IMR-90 (cell line): ENCODE data around the gene REEP2. TPM values are rescaled to one million over a fixed set of nuclear protein-coding genes. Genes with fewer than 3 reads are reported as not detected.

ENCODE experiments used
- ATAC-seq: fragments of 200-7000 bp; cut with Tn5 transposase; 2 replicates; pipeline ENCODE4 v1.9.1; 2020; ENCODE audit warnings: low read depth, mild to moderate bottlenecking, moderate library complexity
- BruUV-seq: library from RNA; stranded (reverse); fragments of 400-500 nt; replicated peaks from 2 replicates; lab custom pipeline; 2021; lab: Mats Ljungman, UMichigan
- CTCF ChIA-PET: fragments of 300-600 bp; formaldehyde crosslinking; extraction: SDS; loops from one replicate; lab custom pipeline; 2021; ENCODE audit warnings: antibody characterized with exemption; lab: Yijun Ruan, JAX
- POLR2A ChIA-PET: fragments of 300-600 bp; sonication (Branson Sonifier 250); formaldehyde crosslinking; loops from one replicate; lab custom pipeline; 2022; ENCODE audit warnings: antibody characterized with exemption; ENCODE audit not compliant: unreplicated experiment; lab: Charles Lee
- DNase-seq: peaks from one replicate; pipeline ENCODE4 v3.0.0; 2013
- H2AFZ ChIP-seq: replicated peaks from 2 replicates; pipeline ENCODE3; 2013; ENCODE audit warnings: low read length, mild to moderate bottlenecking; ENCODE audit not compliant: poor library complexity
- H2AK5ac ChIP-seq: 2 replicates; pipeline ENCODE4 v1.6.1; 2013; ENCODE audit warnings: low read depth, low read length, inconsistent platforms
- H2AK9ac ChIP-seq: replicated peaks from 2 replicates; pipeline ENCODE3; 2013; ENCODE audit warnings: mild to moderate bottlenecking, low read depth, low read length, moderate library complexity; ENCODE audit not compliant: poor library complexity
- H2BK120ac ChIP-seq: 2 replicates; pipeline ENCODE4 v1.6.1; 2013; ENCODE audit warnings: low read depth, low read length, inconsistent platforms
- H2BK15ac ChIP-seq: 3 replicates; pipeline ENCODE4 v1.6.1; 2013; ENCODE audit warnings: low read depth, low read length, inconsistent platforms
- H2BK20ac ChIP-seq: 2 replicates; pipeline ENCODE4 v1.6.1; 2013; ENCODE audit warnings: low read depth, mild to moderate bottlenecking, inconsistent platforms, low read length, moderate library complexity
- H2BK5ac ChIP-seq: 2 replicates; pipeline ENCODE4 v1.6.1; 2013; ENCODE audit warnings: mild to moderate bottlenecking, low read depth, low read length, inconsistent platforms; ENCODE audit not compliant: poor library complexity, severe bottlenecking
- H3K14ac ChIP-seq: replicated peaks from 2 replicates; pipeline ENCODE4 v1.6.1; 2013; ENCODE audit warnings: low read depth, low read length, inconsistent platforms
- H3K18ac ChIP-seq: 2 replicates; pipeline ENCODE4 v1.6.1; 2013; ENCODE audit warnings: low read depth, low read length, control low read depth
- H3K23ac ChIP-seq: 2 replicates; pipeline ENCODE4 v1.6.1; 2013; ENCODE audit warnings: low read depth, low read length, inconsistent platforms
- H3K27ac ChIP-seq: 2 replicates; pipeline ENCODE4 v1.5.1; 2013; ENCODE audit warnings: mild to moderate bottlenecking, control low read depth, low read length; ENCODE audit not compliant: insufficient read depth
- H3K27me3 ChIP-seq: 2 replicates; pipeline ENCODE4 v1.6.1; 2013; ENCODE audit warnings: low read length; ENCODE audit not compliant: control insufficient read depth, insufficient read depth
- H3K36me3 ChIP-seq: 2 replicates; pipeline ENCODE4 v1.6.1; 2013; ENCODE audit warnings: low read length, mixed read lengths; ENCODE audit not compliant: control insufficient read depth, insufficient read depth
- H3K4ac ChIP-seq: 2 replicates; pipeline ENCODE4 v1.6.1; 2013; ENCODE audit warnings: low read depth, low read length, inconsistent platforms
- H3K4me1 ChIP-seq: 2 replicates; pipeline ENCODE4 v1.6.1; 2013; ENCODE audit warnings: low read length, mixed read lengths; ENCODE audit not compliant: control insufficient read depth, insufficient read depth
- H3K4me2 ChIP-seq: 2 replicates; pipeline ENCODE4 v1.6.1; 2013; ENCODE audit warnings: low read depth, mild to moderate bottlenecking, control low read depth, low read length, moderate library complexity
- H3K4me3 ChIP-seq: 2 replicates; pipeline ENCODE4 v1.5.1; 2013; ENCODE audit warnings: low read depth, mild to moderate bottlenecking, control low read depth, low read length, moderate library complexity; ENCODE audit not compliant: insufficient read depth
- H3K56ac ChIP-seq: 2 replicates; pipeline ENCODE4 v1.6.1; 2013; ENCODE audit warnings: low read length, inconsistent platforms; ENCODE audit not compliant: insufficient read depth; ENCODE audit errors: extremely low read depth
- H3K79me1 ChIP-seq, 2 experiments: 2 replicates each; pipeline ENCODE4 v1.6.1; 2013; ENCODE audit warnings: low read length in 2 of 2, inconsistent platforms in 1 of 2, low read depth in 1 of 2
- H3K9ac ChIP-seq: 2 replicates; pipeline ENCODE4 v1.6.1; 2013; ENCODE audit warnings: low read depth, low read length, control low read depth
- H3K9me1 ChIP-seq: 2 replicates; pipeline ENCODE4 v1.6.1; 2013; ENCODE audit warnings: low read length, inconsistent platforms; ENCODE audit not compliant: insufficient read depth
- H3K9me3 ChIP-seq: 2 replicates; pipeline ENCODE4 v1.6.1; 2013; ENCODE audit warnings: low read length; ENCODE audit not compliant: control insufficient read depth, insufficient read depth
- H4K20me1 ChIP-seq: 2 replicates; pipeline ENCODE4 v1.6.1; 2013; ENCODE audit warnings: low read length, inconsistent platforms; ENCODE audit not compliant: insufficient read depth
- H4K5ac ChIP-seq: 2 replicates; pipeline ENCODE4 v1.6.1; 2013; ENCODE audit warnings: mild to moderate bottlenecking, low read depth, low read length, control low read depth
- H4K8ac ChIP-seq, 2 experiments: 2 replicates each; pipeline ENCODE4 v1.6.1; 2013; ENCODE audit warnings: low read depth in 2 of 2, low read length in 2 of 2, control low read depth in 1 of 2, inconsistent platforms in 1 of 2
- H4K91ac ChIP-seq: 2 replicates; pipeline ENCODE4 v1.6.1; 2013; ENCODE audit warnings: low read depth, low read length, inconsistent platforms; ENCODE audit not compliant: insufficient read depth
- BHLHE40 ChIP-seq: fragments of 150-350 bp; IDR thresholded peaks from 2 replicates; pipeline ENCODE4 v1.6.1; 2016; ENCODE audit warnings: mild to moderate bottlenecking, low read depth, low read length
- CEBPB ChIP-seq: IDR thresholded peaks from 2 replicates; pipeline ENCODE4 v1.6.1; 2012; ENCODE audit warnings: low read depth, low read length, improper control_type of control experiment
- CHD1 ChIP-seq: IDR thresholded peaks from 2 replicates; pipeline ENCODE4 v1.6.1; 2012; ENCODE audit warnings: low read depth, low read length, improper control_type of control experiment
- ELK1 ChIP-seq: fragments of 150-350 bp; IDR thresholded peaks from 2 replicates; pipeline ENCODE4 v1.6.1; 2016; ENCODE audit warnings: low read depth, mild to moderate bottlenecking, low read length, moderate library complexity, borderline replicate concordance
- FOS ChIP-seq: fragments of 150-350 bp; IDR thresholded peaks from 2 replicates; pipeline ENCODE4 v1.6.1; 2016; ENCODE audit warnings: low read depth, low read length
- MAFK ChIP-seq: IDR thresholded peaks from 2 replicates; pipeline ENCODE4 v1.6.1; 2012; ENCODE audit warnings: low read depth, low read length, improper control_type of control experiment
- MAZ ChIP-seq: IDR thresholded peaks from 2 replicates; pipeline ENCODE4 v1.6.1; 2012; ENCODE audit warnings: low read depth, mild to moderate bottlenecking, low read length, improper control_type of control experiment, moderate library complexity, borderline replicate concordance
- MXI1 ChIP-seq: IDR thresholded peaks from 2 replicates; pipeline ENCODE4 v1.6.1; 2012; ENCODE audit warnings: low read depth, mild to moderate bottlenecking, low read length, moderate library complexity, borderline replicate concordance
- NFE2L2 ChIP-seq: fragments of 150-350 bp; IDR thresholded peaks from 2 replicates; pipeline ENCODE4 v1.6.1; 2016; ENCODE audit warnings: low read depth, mild to moderate bottlenecking, low read length
- POLR2A ChIP-seq: IDR thresholded peaks from 2 replicates; pipeline ENCODE4 v1.6.1; 2012; ENCODE audit warnings: mild to moderate bottlenecking, low read depth, low read length
- RAD21 ChIP-seq: IDR thresholded peaks from 2 replicates; pipeline ENCODE4 v1.6.1; 2012; ENCODE audit warnings: low read length, improper control_type of control experiment
- RCOR1 ChIP-seq: IDR thresholded peaks from 2 replicates; pipeline ENCODE4 v1.6.1; 2012; ENCODE audit warnings: mild to moderate bottlenecking, low read length, improper control_type of control experiment; ENCODE audit not compliant: insufficient replicate concordance
- RFX5 ChIP-seq: IDR thresholded peaks from 2 replicates; pipeline ENCODE4 v1.8.0; 2012; ENCODE audit warnings: low read depth, mild to moderate bottlenecking, low read length, moderate library complexity
- SMC3 ChIP-seq: fragments of 150-350 bp; IDR thresholded peaks from 2 replicates; pipeline ENCODE4 v1.6.1; 2016; ENCODE audit warnings: low read depth, mild to moderate bottlenecking, antibody characterized with exemption, low read length, moderate library complexity
- WGBS, 2 experiments: methylation state at CpG; one replicate each; pipeline versions ENCODE4 v1.1.5 to v1.1.7; 2013; ENCODE audit warnings: missing lambda C conversion rate in 2 of 2; ENCODE audit not compliant: insufficient read length in 1 of 2; ENCODE audit errors: extremely low coverage in 2 of 2; 5-methylcytosine and 5-hydroxymethylcytosine counted together
- dilution Hi-C: fragments of 300-500 bp; cut with HindIII; formaldehyde crosslinking; loops from one replicate; pipeline ENCODE4 v1.14.3; 2018; ENCODE audit warnings: low sequenced_read_pairs; ENCODE audit not compliant: unreplicated experiment
- in situ Hi-C: fragments of 300-500 bp; cut with MboI; formaldehyde crosslinking; loops from 3 replicates; pipeline ENCODE4 v1.14.3; 2019; ENCODE audit warnings: low sequenced_read_pairs, inconsistent platforms, mixed read lengths
- intact Hi-C: fragments of 100-400 bp; cut with micrococcal nuclease; formaldehyde crosslinking; loops from 2 replicates; pipeline ENCODE4 v1.10.0; 2022
- polyA plus RNA-seq, 3 experiments: library from polyadenylated mRNA; depleted of rRNA; stranded (reverse); fragments of >200 nt; gene quantifications; 2 replicates each; pipeline ENCODE4 v1.2.3, GENCODE V29; 2012; ENCODE audit warnings: low replicate concordance in 1 of 3
- total RNA-seq: library from RNA; depleted of rRNA; stranded (reverse); fragments of >200 nt; gene quantifications from 2 replicates; pipeline ENCODE4 v1.2.3, GENCODE V29; 2012
- TF ChIP-seq, protein P1 (sequence below): fragments of 150-350 bp; IDR thresholded peaks from 2 replicates; pipeline ENCODE4 v1.6.1; 2017; ENCODE audit warnings: mild to moderate bottlenecking, antibody characterized with exemption, low read length, low read depth
- TF ChIP-seq, protein P2 (sequence below): conservative IDR thresholded peaks from 2 replicates; pipeline ENCODE4 v1.5.1; 2012; ENCODE audit warnings: mild to moderate bottlenecking, low read depth, low read length, improper control_type of control experiment

REEP2 gene
- total and polyA plus RNA-seq, 2 of the 4 experiments (the other 2 are of a cell fraction) = 12.4 to 17.0 TPM

GRCh38 chr5:138455232-138455930, 16.5 kb downstream of the REEP2 start:
- Histone ChIP-seq H2AK5ac (no peak overlapping the region), H4K5ac (no peak overlapping the region), H3K4me2 (no peak overlapping the region), H3K9me3 (no peaks in the 10 kb centered on the region), H4K20me1 (no peaks in the 10 kb centered on the region), H3K23ac (no peak overlapping the region), H3K4me1 (no peaks in the 10 kb centered on the region; the same call in 1 of the 2 replicates), H2BK20ac (no peak overlapping the region), H2AFZ (no peak overlapping the region), H2BK120ac (no peak overlapping the region), H3K9me1 (no peaks in the 10 kb centered on the region), H3K4me3 (no peak overlapping the region), H2BK5ac (no peak overlapping the region), H2BK15ac (no peak overlapping the region), H3K56ac (no peak overlapping the region), H3K27me3 (peaks cover 13% of the 10 kb centered on the region), H3K4ac (no peak overlapping the region), H3K27ac (no peak overlapping the region), H3K18ac (no peak overlapping the region), H4K91ac (no peak overlapping the region), H3K79me1 (no peaks in the 10 kb centered on the region), H2AK9ac (no peak overlapping the region), H4K8ac (no peak overlapping the region), H3K36me3 (no peaks in the 10 kb centered on the region), H3K9ac (no peak overlapping the region), H3K14ac (no peak overlapping the region)
- intact Hi-C loops (no loop called here), in situ Hi-C loops (no loop called here), dilution Hi-C loops (no loop called here)
- TF ChIP-seq, protein P1, sequence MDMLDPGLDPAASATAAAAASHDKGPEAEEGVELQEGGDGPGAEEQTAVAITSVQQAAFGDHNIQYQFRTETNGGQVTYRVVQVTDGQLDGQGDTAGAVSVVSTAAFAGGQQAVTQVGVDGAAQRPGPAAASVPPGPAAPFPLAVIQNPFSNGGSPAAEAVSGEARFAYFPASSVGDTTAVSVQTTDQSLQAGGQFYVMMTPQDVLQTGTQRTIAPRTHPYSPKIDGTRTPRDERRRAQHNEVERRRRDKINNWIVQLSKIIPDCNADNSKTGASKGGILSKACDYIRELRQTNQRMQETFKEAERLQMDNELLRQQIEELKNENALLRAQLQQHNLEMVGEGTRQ = no peak
- TF ChIP-seq RAD21 (no peak), MAZ (no peak), MAFK (no peak), CEBPB (no peak), NFE2L2 (no peak), SMC3 (no peak), POLR2A (no peak), FOS (no peak), BHLHE40 (no peak), RCOR1 (no peak), ELK1 (no peak), MXI1 (no peak), RFX5 (no peak), CHD1 (no peak)
- TF ChIP-seq, protein P2, sequence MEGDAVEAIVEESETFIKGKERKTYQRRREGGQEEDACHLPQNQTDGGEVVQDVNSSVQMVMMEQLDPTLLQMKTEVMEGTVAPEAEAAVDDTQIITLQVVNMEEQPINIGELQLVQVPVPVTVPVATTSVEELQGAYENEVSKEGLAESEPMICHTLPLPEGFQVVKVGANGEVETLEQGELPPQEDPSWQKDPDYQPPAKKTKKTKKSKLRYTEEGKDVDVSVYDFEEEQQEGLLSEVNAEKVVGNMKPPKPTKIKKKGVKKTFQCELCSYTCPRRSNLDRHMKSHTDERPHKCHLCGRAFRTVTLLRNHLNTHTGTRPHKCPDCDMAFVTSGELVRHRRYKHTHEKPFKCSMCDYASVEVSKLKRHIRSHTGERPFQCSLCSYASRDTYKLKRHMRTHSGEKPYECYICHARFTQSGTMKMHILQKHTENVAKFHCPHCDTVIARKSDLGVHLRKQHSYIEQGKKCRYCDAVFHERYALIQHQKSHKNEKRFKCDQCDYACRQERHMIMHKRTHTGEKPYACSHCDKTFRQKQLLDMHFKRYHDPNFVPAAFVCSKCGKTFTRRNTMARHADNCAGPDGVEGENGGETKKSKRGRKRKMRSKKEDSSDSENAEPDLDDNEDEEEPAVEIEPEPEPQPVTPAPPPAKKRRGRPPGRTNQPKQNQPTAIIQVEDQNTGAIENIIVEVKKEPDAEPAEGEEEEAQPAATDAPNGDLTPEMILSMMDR = no peak
- ChIA-PET POLR2A (no interaction called here), CTCF (interaction anchor here (1.0 to 2.4 kb wide), 2 partner anchors 9 to 93 kb away, joined by 3 to 10 read pairs; partner anchors contain the start of gene EGR1)
- ATAC-seq = no peak
- no peak for DNase-seq
- WGBS, 2 experiments = 73% methylated on average over 5 of the region's 11 CpGs; no CpG with 5 or more reads in 1 of the 2 experiments
- no TSS peak for BruUV-seq
